Activated CD8-positive, alpha-beta memory T cell treated with anti-CD3 and anti-CD28 coated beads, Interleukin-2, amount 50 U/mL, for 1 hour (primary cell): Measurements from ENCODE around the gene SSTR5.
"Not testable (repeated sequence)": the region's sequence is repeated elsewhere in the genome, so short reads cannot be mapped to it uniquely, and the experiment has no call there.

Source experiments
- DNase-seq: peaks from one replicate; pipeline ENCODE4 v3.0.0-alpha.2; 2020; ENCODE audit errors: extremely low read depth

Gene SSTR5

DNA sequence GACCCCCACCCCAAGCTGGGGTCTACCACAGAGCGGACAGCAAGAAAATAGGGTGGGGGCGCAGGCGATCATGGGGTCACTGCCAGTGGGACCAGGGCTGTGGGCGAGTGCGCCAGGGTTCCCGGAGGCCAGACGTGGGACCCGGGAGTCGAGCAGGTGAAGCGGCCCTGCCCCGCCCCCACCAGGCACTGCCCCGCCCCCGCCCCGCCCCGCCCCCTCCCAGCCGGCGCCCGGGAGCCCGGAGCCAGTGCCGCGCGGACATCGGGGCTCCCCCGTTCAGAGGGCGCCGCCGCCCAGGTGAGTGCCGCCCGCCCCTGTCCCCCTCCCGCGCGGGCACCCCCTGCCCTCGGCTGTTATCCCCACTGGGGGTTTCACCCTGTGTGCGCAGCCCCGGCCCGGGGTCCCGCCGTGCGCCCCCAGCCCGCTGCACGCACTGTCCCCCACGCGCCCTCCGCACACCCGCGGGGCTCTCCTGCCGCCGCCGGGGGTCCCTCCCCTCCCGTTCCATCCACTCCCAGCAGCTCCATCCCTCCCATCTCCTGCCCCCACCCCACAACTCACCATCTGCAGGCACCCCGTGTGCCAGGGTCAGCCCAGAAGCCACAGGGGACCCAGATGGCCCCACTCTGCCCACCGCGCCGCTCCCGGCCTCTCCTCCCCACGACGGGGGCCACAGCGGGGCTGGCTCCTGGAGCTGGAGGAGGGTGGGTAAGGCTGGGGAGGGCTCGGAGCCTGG, at the start of gene SSTR5:
TSS of gene SSTR5 (plus strand) at position 222 of the 736 bp plus-strand sequence. CDS start 6,122 bp downstream, outside the sequence.
- no peak for DNase-seq

DNA sequence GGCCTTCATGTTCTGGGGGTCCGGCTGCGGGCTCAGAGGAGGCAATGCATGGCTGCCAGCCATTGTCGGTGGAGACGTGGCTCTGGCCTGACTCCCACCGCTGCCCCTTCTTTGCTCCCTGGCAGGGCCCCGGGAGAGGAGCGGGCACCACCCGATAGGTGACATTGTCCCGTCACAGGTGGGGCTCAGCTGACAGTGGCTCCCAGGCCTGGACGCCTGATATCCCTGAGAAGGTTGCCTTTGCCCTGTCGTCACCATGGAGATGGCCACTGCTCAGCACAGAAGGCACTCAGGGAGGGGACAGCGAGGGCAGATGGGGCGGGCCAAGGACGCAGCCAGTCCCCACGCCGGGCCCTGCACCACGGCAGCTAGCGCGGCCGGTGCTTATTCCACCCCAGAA, 48.4 kb upstream of the SSTR5 start:
- no peak for DNase-seq

DNA sequence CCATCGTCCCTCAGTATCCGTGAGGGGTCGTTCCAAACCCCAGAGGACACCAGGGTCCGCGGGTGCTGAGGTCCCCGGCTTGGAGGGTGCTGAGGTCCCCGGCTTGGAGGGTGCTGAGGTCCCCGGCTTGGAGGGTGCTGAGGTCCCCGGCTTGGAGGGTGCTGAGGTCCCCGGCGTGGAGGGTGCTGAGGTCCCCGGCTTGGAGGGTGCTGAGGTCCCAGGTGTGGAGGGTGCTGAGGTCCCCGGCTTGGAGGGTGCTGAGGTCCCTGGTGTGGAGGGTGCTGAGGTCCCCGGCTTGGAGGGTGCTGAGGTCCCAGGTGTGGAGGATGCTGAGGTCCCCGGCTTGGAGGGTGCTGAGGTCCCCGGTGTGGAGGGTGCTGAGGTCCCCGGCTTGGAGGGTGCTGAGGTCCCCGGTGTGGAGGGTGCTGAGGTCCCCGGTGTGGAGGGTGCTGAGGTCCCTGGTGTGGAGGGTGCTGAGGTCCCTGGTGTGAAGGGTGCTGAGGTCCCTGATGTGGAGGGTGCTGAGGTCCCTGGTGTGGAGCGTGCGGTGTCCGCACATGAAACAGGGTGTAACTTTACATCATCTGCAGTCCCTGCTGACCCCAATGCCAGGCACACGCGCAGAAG, 47.3 kb upstream of the SSTR5 start:
- not testable (repeated sequence) for DNase-seq

DNA sequence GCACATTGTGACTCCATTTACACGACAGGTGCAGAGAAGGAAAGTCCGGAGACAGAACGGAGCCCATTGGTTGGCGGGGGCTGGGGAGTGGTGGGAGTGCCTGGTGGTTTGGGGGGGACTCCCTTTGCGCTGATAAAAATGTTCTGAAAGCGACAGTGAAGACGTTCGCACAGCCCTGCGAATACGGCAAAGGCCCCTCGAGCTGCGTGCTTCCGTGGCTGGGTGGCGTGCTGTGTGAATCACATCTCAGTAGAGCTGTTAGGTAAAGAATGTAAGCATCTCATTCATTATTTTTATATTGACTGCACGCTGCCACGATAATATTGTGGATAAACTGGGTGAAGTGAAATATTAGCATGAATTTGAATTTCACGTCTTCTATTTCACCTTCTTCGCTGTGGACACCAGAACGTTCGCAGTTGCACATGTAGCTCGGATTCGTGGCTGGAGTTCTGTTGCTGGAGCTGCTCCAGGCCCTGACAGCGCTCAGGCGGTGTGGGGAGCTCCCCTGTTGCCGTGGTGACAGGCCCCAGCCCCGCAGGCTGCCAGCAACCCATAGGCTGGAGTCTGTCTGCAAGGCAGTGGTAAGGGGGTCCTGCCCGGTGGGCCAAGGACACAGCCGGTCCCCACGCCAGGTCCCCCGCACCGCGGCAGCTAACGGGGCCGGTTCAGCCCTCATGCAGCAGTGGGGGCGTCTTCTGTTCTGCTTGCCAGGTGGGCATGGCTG, 46.3 kb upstream of the SSTR5 start:
- no peak for DNase-seq

DNA sequence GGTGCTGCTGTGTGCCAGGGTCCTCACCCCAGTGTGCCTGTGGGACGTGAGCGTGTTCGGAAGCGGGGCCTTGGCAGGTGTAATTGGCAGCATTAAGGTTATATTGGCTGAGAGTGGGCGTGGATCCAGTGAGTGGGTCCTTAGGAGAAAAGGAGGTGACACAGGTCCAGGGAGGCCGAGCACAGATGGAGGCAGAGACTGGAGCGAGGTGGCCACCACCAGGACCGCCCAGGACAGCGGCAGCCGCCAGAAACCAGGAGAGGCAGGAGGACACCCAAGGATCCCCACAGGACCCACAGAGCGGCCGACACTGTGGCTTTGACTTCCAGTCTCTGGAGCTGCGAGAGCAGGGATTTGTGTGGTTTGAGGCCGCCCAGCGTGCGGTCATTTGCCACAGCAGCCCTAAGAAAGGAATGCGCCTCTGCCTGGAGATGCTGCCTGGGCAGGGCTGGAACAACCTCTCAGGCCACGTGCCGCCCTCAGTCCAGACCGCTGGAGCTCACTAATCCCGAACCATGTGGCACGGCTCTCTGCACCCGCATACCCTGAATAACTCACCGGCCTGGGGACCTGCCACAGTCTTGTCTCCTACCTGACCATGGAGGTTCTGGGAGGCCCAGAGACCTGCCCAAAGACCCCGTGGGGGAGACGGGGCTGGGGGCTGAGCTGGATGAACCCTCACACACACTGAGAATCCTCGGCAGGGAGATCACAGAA, 45.6 kb upstream of the SSTR5 start:
- no peak for DNase-seq

DNA sequence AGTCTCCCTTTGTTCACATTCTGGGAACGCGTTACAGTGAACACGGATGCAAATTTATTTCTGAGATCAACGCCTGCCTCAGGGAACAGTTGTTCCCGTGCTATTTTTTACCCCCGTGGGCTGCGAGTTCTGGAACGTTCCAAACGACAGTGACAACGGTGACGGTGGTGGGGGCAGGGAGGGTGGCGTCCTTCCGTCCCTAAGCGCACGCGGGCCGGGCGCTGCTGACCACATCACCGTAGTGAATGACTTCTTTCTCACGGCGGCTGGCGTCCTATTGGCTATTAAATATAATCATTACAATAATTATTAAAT, 45.1 kb upstream of the SSTR5 start:
- DNase-seq = no peak

DNA sequence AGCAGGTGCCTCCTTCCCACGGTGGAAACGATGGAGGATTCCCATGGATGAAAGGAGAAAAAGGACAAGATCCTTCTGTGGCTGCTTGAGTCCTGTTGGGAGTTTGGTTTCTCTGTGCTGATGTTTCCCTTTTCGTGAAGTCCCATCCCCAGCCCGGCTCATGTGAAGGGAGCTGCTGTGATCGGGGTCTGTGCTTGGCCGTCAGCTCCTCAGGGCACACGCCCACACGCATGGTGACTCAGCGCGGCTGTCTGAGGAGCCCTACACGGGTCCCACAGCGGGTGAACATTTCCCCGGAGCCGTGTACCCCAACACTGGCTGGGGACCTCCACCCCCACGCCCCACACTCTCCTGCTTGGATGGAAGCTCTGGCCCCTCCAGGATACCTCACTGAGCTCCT, 44.5 kb upstream of the SSTR5 start:
- DNase-seq = no peak

DNA sequence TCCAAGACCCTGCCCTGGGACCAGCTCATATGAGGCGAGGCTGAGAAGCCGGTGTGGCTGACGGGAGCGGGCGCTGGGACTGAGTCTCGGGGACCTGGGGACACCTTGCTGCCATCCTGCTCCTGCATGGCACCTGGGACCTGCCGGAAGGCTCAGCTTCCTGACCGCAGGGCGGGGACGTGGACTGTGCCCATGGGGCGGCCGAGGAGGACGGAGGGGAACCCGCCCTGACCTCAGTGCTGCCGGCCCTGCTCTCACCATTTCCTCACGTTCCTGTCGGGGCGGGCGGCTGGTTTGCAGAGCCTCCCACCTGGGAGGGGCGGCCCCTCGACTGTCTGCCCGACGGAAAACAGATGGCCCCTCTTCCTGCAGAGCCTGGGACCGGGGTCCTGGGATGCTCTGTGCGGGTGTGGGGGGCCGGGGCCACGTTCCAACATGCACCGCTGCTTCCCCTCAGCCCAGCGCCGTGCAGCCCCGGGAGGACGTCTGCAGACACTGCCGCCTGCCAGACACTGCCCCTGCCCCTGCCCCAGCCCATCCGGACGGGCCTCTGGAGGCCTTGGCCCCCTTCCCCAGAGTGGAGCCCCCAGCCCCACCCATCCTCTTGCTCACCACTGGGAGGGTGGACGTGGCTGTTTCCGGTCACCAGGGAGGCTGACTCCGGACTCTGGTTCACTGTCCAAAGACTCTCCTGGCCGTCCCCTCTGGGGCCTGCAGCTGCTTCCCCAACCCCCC, 43.9 kb upstream of the SSTR5 start:
- DNase-seq = no peak

DNA sequence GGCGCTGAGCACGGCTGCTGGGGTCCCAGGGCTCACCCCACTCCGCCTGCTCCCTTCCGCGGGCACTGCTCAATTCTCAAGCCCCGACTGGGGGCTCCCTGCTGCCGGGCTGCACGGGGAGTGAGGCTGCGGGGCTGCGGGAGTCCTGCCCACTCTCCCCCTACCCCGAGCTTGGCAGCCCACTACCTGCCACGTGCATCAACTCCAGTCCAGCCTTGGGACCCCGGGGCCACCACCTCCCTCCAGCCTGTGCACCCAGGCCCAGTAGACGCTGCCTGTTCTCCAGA, 43.3 kb upstream of the SSTR5 start:
- DNase-seq = no peak

DNA sequence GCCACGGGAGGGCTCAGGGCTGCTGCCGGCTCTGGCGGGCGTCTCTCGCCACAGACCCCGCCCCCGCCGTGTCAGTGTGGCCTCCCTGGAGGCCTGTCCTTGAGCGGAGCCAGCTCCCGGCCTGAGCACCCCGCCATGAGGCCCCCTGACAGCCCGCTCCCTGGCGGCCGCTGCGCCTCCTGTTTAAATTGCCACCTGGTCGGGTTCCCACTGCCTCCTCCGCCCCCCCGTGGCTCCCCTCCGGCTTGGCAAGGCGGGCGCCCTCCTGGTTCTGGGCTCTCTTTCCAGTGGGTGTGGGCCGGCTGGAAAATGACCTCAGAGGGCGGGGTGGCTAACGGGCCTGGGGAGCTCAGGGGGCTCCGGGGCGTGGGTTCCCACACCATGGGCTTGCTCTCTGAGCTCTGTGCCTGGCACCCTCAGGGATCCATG, 42.1 kb upstream of the SSTR5 start:
- DNase-seq = no peak

DNA sequence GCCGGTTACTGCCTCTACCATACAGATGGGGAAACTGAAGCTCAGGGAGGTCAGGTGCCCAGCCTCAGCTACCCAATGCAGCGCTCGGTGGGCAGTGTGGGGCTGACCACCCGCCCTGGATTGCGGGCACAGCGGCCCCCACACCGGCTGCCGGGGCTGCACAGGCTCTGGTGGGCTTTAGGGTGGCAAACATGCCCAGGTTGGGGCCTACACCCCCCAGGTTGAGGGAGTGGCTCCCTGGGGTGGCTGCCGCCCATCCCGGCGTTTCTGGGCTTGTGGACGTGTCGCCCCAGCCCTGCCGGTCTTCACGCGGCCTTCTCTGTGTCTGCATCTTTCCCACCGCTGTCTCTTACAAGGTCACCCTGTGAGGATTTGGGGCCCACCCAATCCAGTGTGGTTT, 40.9 kb upstream of the SSTR5 start:
- no peak for DNase-seq

DNA sequence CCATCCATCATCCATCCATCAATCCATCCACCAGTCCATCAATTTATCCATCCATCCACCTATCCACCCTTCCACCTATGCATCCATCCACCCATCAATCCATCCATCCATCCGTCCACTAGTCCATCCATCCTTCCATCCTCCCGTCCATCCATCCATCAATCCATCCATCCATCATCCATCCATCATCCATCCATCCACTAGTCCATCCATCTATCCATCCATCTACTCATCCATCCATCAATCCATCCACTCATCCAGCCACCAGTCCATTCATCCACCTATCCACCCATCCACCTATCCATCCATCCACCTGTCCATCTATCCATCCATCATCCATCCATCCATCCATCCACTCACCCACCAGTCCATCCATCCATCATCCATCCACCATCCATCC, 39.9 kb upstream of the SSTR5 start:
- no peak for DNase-seq

DNA sequence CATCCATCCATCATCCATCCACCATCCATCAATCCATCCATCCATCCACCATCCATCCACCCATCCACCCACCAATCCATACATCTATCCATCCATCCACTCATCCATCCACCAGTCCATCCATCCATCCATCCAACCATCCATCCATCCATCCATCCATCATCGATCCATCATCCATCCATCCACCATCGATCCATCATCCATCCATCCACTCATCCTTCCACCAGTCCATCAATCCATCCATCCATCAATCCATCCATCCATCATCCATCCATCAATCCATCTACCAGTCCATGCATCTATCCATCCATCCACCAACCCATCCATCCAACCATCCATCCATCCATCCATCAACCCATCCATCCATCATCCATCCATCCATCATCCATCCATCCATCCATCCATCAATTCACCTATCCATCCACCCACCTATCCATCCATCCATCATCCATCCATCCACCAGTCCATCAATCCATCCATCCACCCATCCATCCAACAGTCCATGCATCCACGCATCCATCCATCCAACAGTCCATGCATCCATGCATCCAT, 39.3 kb upstream of the SSTR5 start:
- no peak for DNase-seq

DNA sequence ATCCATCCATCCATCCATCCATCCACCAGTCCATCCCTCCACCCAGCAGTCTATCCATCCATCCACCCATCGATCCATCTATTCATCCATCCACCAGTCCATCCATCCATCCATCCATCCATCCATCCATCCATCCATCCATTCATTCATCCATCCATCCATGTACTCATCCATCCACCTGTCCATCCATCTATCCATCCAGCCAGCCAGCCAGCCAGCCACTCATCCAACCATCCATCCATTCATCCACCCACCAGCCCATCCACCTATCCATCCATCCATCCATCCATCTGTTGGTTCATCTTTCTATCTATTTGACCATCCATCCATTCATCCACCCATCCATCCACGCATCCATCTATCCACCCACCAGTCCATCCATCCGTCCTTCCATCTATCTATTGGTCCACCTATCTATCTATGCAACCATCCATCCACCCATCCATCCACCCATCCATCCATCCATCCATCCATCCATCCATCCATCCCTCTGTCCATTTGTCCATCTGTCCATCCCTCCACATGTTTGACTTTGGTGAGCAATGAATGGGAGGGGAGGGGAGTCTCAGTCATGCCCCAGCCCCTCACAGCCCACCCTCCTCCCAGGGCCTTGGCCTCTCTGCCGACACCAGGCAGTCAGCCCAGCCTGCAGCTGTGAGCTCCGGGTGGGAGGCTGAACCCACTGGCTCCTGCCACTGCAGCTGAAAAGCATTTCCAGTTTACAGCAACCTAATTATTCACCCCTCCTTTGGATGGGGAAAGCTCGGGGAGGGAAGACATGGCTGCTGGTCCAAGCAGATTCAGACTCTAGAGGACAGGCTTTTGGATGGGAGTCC, 38.1 kb upstream of the SSTR5 start:
- DNase-seq = no peak

DNA sequence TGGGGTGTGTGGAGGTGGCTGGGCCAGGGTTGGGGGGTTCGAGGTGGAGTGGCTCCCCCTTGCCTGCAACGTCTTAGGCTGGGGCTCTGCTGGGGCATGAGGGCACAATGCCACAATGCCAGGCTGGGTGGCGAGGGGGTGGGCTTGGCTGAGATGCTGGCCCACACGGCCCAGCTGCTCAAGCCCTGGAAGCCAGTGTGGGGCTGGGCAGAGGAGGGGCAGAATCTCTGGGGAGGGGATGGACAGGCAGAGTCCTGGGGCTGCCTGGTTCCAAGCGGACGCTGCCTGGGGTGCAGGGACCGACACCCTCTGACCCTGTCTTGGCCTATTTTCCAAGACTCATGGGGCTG, 37.5 kb upstream of the SSTR5 start:
- DNase-seq = no peak

DNA sequence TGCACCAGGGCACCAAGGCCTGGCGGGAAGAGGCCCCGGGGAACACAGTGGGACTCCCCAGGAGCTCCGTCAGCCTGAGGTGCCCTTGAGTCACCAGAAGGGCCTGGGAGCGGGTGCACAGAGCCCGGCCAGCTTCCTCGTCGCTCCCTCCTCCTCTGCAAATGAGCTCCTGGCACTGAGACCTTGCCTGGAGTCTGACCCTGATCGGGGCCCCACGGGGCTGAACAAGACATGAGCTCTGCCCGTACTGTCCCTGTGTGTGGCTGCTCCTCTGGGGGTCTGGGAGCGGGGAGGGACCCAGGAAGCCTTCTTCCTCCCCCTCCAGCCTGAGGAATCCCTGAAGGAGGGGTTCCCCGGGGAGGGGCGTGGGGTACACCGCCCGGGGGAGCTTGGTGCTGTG, 36.4 kb upstream of the SSTR5 start:
- DNase-seq = no peak

DNA sequence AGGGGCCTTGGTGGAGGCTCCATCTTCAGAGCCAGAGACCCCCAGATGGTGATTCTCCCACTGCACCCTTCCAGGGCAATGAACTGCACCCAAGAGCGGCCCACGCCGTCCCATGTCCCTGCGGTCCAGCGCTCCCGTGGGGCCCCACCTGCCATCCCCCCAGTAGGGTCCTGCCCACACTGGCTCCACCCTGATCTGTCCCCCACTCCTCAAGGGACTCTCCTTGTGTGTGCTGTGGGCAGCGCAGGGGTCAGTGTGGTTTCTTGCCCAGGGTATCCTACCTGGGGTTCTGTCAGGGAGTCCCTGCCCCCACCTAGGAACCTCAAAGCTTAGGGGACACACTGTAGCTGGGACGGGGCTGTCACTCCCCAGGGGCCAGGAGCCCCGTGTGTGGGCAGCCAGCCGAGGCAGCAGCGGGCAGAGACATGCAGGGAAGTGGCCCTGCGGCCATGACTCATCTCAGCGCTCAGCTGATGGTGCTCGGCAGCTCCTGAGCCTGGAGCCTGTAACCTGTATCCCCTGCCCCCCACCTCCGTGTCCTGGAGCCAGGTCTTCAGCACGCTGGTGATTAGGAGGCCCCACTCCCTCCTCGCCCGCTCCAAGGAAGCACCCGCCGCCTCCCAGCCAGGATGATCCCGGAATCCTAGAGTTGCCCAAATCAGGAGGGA, 35.7 kb upstream of the SSTR5 start:
- DNase-seq = no peak

DNA sequence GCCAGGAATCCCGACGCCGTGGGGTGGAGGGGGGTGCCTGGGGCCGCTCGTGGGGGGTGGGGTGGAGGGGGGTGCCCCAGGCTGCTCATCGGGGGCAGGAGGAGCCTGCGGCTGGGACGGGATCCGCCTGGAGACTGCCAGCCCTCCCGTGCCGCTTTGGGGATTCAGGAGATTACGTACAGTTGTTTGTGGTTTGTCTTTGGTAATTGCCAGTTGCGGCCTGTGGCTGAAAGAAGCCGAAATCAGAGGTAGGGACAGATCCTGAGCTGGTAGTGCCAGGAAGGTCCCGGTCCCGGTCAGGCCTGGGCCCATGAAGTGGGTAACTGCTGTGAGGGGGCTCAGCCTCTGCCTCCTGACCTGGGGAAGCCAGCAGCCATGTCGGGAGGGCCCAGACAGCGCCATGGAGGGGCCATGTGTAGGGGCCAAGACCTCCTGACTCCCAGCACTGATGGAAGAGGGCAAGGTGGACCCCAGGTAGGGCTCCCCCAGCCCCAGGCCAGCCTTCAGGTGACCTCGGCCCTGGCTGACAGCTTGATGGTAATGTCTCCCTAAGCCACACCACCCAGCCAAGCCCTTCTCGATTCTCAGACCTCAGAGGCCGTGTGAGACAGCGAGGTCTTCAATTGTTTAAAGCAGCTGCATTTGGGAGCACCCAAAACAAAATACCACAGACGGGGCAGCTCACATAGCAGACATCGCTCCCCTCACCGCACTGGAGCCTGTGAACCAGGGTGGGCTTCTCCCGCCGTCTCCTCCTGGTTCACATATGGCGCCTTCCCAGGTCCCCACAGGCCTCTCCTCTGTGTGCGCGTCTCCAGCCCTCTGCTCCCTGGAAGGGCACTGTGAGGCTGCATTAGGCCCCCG, 34.9 kb upstream of the SSTR5 start:
- no peak for DNase-seq

DNA sequence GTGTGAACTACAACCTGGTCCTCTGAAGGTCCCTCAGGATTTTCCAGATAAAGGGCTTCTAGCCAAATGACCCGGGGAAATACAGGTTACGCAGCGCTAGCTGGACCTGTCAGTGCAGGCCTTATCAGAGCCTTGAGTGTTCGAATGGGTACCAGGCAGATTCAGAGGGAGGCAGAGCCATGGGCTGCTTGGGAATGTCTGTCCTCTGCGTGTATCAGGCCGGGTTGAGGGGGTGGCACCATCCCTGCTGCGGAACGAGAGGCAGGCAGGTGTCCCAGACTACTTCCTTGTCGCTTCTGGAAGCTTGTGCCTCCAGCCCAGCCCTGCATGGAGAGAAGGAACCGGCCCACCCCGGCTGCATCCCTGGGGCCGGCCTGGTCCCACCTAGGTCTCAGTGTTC, 33.6 kb upstream of the SSTR5 start:
- DNase-seq = no peak
